Stomach (tissue), 4 donors: ENCODE results near the gene ENTR1.

ENCODE experiments used
- CTCF ChIP-seq, 7 experiments: fragments of 450-650 bp in 4 of 7; fragments of 200-600 bp in 3 of 7; sonication (generic) in 3 of 7; IDR thresholded peaks; one replicate each; pipeline ENCODE4 v1.5.1; 2016 to 2019; ENCODE audit warnings: antibody characterized with exemption in 7 of 7, control low read depth in 2 of 7, mild to moderate bottlenecking in 1 of 7
- POLR2A ChIP-seq, 4 donors: fragments of 450-650 bp; IDR thresholded peaks; one replicate each; pipeline ENCODE4 v1.6.1; 2016; ENCODE audit warnings: antibody characterized with exemption in 4 of 4, control low read depth in 2 of 4, mild to moderate bottlenecking in 1 of 4, moderate library complexity in 1 of 4

GRCh38 chr9:136437839-136438547, 27.6 kb upstream of the ENTR1 start:
- TF ChIP-seq CTCF (IDR thresholded peaks at IDR 0.05): no peak
- no peak for TF ChIP-seq POLR2A (IDR thresholded peaks at IDR 0.05)
